Dendritic cell treated with granulocyte-macrophage colony-stimulating factor and Interleukin-4, amounts not matched to agents 40 ng/mL and 50 ng/mL, for 4 days (primary cell): ENCODE measurements around the gene NTSR2.

Experiments
- H3K27ac Mint-ChIP-seq: one replicate; pipeline ENCODE4 v1.8.0; 2022; ENCODE audit warnings: mild to moderate bottlenecking, mixed read lengths
- H3K27me3 Mint-ChIP-seq: one replicate; pipeline ENCODE4 v1.8.0; 2022; ENCODE audit warnings: mild to moderate bottlenecking, mixed read lengths
- H3K36me3 Mint-ChIP-seq: one replicate; pipeline ENCODE4 v1.8.0; 2022; ENCODE audit warnings: low read depth, mixed read lengths
- H3K4me1 Mint-ChIP-seq: one replicate; pipeline ENCODE4 v1.8.0; 2022; ENCODE audit warnings: low read depth, mixed read lengths
- H3K4me3 Mint-ChIP-seq: one replicate; pipeline ENCODE4 v1.8.0; 2022; ENCODE audit warnings: mild to moderate bottlenecking, moderate library complexity, mixed read lengths
- H3K9me3 Mint-ChIP-seq: one replicate; pipeline ENCODE4 v1.8.0; 2022; ENCODE audit warnings: mixed read lengths
- intact Hi-C: fragments of 100-400 bp; cut with micrococcal nuclease; formaldehyde crosslinking; loops from one replicate; pipeline ENCODE4 v1.15.0; 2022

NTSR2 gene

DNA sequence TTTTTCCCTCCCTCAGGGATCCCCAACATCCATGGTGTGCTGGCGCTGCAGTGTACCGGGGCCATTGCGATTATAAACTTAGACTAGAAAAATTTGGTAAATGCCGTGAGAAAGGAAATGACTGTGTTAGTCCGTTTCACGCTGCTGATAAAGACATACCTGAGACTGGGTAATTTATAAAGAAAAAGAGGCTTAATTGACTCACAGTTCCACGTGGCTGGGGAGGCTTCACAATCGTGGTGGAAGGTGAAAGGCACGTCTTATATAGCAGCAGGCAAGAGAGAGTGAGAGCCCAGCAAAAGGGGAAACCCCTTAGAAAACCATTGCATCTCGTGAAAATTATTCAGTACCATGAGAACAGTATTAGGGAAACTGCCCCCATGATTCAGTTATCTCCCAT, 44.3 kb downstream of the NTSR2 start:
- H3K27me3 Mint-ChIP-seq = peaks cover 2% of the 10 kb centered on the region
- no peaks in the 10 kb centered on the region for H3K9me3 Mint-ChIP-seq
- no peaks in the 10 kb centered on the region for H3K4me1 Mint-ChIP-seq
- intact Hi-C loops = no loop called here
- no peaks in the 10 kb centered on the region for H3K36me3 Mint-ChIP-seq
- no peak overlapping the region for H3K27ac Mint-ChIP-seq
- no peak overlapping the region for H3K4me3 Mint-ChIP-seq

DNA sequence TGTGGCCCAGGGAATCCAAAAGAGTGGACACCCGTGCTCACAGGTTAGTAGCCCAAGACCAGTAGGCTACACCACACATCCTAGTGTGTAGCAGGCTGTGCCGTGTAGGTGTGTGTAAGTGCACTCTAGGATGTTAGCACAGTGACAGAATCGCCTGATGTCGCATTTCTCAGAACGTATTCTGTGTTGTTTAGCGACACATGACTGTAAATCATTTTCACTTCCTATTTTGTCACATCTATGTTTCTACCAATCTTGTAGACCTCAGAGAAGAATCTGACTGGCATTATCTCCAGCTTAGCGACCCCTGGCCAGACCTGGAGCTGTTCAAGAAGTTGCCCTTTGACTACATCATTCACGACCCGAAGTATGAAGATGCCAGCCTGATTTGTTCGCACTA, 45.1 kb downstream of the NTSR2 start:
- no peaks in the 10 kb centered on the region for H3K4me1 Mint-ChIP-seq
- H3K27me3 Mint-ChIP-seq = peaks cover 1% of the 10 kb centered on the region
- intact Hi-C loops = no loop called here
- no peaks in the 10 kb centered on the region for H3K9me3 Mint-ChIP-seq
- no peak overlapping the region for H3K4me3 Mint-ChIP-seq
- H3K27ac Mint-ChIP-seq = no peak overlapping the region
- no peaks in the 10 kb centered on the region for H3K36me3 Mint-ChIP-seq

- no peak overlapping the region for H3K4me3 Mint-ChIP-seq
- no peaks in the 10 kb centered on the region for H3K9me3 Mint-ChIP-seq
Measured at GRCh38 chr2:11622611-11623010, 47.4 kb downstream of the NTSR2 start.

DNA sequence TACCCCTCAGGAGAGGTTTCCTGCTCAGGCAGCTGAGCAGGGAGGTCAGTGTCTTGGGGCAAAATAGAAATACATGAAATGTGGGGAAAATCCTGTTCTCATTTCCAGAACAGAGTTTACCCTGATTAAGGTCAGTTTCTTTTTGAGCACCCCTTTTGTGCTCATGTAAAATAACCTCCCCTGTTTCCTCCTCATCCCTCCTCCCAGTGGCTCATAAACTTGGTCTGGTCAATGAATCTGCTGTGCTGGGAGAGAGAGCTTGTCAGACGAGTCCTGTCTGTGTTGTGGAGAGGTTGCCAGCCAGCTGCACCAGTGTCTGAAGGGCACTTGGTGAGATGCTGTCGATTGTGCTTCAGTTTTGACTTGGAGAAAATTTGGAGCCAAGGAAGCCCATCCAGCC, 48.6 kb downstream of the NTSR2 start:
- Mint-ChIP-seq H3K4me3 (no peak overlapping the region), H3K27ac (no peak overlapping the region), H3K27me3 (no peaks in the 10 kb centered on the region), H3K9me3 (no peaks in the 10 kb centered on the region), H3K4me1 (no peaks in the 10 kb centered on the region), H3K36me3 (no peaks in the 10 kb centered on the region)
- intact Hi-C loops = no loop called here

More at GRCh38 chr2:11622611-11623010, 47.4 kb downstream of the NTSR2 start:
- Mint-ChIP-seq H3K36me3 (no peaks in the 10 kb centered on the region), H3K27me3 (no peaks in the 10 kb centered on the region), H3K27ac (no peak overlapping the region), H3K4me1 (no peaks in the 10 kb centered on the region)
- intact Hi-C loops = no loop called here

GRCh38 chr2:11618708-11619062, 51.3 kb downstream of the NTSR2 start:
- intact Hi-C loops = no loop called here
- H3K9me3 Mint-ChIP-seq = no peaks in the 10 kb centered on the region
- no peak overlapping the region for H3K4me3 Mint-ChIP-seq
- H3K27me3 Mint-ChIP-seq = peaks cover 1% of the 10 kb centered on the region
- no peaks in the 10 kb centered on the region for H3K36me3 Mint-ChIP-seq
- H3K27ac Mint-ChIP-seq = no peak overlapping the region
- no peaks in the 10 kb centered on the region for H3K4me1 Mint-ChIP-seq

GRCh38 chr2:11617984-11618707, 51.8 kb downstream of the NTSR2 start:
- intact Hi-C loops = no loop called here
- H3K27ac Mint-ChIP-seq = no peak overlapping the region
- H3K27me3 Mint-ChIP-seq = peaks cover 1% of the 10 kb centered on the region
- no peak overlapping the region for H3K4me3 Mint-ChIP-seq
- H3K36me3 Mint-ChIP-seq = no peaks in the 10 kb centered on the region
- H3K9me3 Mint-ChIP-seq = no peaks in the 10 kb centered on the region
- no peaks in the 10 kb centered on the region for H3K4me1 Mint-ChIP-seq

- Mint-ChIP-seq H3K9me3 (no peaks in the 10 kb centered on the region), H3K27ac (no peak overlapping the region), H3K36me3 (no peaks in the 10 kb centered on the region), H3K27me3 (peaks cover 1% of the 10 kb centered on the region), H3K4me3 (no peak overlapping the region), H3K4me1 (no peaks in the 10 kb centered on the region)
- intact Hi-C loops = no loop called here
Measured at GRCh38 chr2:11617527-11617926, 52.5 kb downstream of the NTSR2 start.

DNA sequence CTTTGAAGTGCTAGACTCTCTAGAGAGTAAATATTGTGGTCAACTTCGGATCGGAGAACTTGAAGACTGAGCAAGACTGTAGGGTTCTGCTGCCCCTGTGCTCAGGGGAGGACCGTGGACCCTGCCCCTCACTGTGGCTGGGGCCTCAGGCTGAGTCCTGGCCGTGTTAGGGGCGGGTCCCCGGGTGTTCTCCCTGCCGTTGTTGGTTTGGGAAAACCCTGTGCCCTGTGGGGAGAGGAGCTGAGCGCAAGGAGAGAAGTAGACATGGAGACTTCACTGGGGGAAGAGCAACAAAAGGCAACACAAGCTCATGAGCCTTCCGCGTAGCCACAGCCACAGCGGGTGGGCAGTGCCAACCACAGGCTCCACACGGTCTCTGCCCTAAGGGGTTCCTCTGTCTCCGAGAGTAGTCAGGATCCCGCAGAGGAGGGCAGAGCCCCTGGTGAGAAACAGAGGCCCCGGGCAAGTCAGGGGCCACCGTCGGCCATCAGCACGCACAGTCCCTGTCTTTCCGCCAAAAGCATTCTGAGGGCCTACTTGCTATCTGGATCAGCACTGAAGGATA, 53.1 kb downstream of the NTSR2 start:
- Mint-ChIP-seq H3K27ac (no peak overlapping the region), H3K4me3 (no peak overlapping the region), H3K4me1 (peaks cover 6% of the 10 kb centered on the region), H3K36me3 (no peaks in the 10 kb centered on the region), H3K27me3 (peaks cover 1% of the 10 kb centered on the region), H3K9me3 (no peaks in the 10 kb centered on the region)
- intact Hi-C loops = no loop called here

GRCh38 chr2:11616097-11616687, 53.8 kb downstream of the NTSR2 start:
- Mint-ChIP-seq H3K9me3 (no peaks in the 10 kb centered on the region), H3K4me3 (no peak overlapping the region), H3K4me1 (peaks cover 8% of the 10 kb centered on the region), H3K27me3 (peaks cover 1% of the 10 kb centered on the region), H3K27ac (no peak overlapping the region), H3K36me3 (no peaks in the 10 kb centered on the region)
- intact Hi-C loops = no loop called here

GRCh38 chr2:11615209-11615608, 54.8 kb downstream of the NTSR2 start:
- Mint-ChIP-seq H3K36me3 (no peaks in the 10 kb centered on the region), H3K27ac (no peak overlapping the region), H3K27me3 (peaks cover 1% of the 10 kb centered on the region), H3K4me3 (no peak overlapping the region), H3K9me3 (no peaks in the 10 kb centered on the region), H3K4me1 (peaks cover 8% of the 10 kb centered on the region)
- intact Hi-C loops = no loop called here

DNA sequence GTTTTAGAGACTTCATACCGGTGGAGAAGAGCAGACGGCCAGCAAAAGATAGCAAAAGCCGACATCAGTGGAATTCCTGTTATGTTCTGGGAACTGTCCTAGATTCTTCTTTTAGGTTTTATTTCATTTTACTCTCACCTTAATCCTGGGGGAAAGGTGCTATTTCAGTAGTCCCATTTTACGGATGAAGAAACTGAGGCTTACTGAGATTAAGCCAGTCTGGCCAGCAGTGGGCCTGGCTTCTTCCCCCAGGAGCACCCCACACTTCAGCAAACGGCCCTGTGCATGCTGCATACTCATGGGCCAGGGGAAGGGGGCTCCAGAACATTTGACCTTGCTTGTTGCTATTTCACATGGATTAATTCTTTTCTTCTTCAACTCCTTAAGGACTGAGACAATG, 56.7 kb downstream of the NTSR2 start:
- peaks cover 1% of the 10 kb centered on the region for H3K27me3 Mint-ChIP-seq
- no peak overlapping the region for H3K27ac Mint-ChIP-seq
- H3K36me3 Mint-ChIP-seq = no peaks in the 10 kb centered on the region
- intact Hi-C loops = no loop called here
- no peak overlapping the region for H3K4me3 Mint-ChIP-seq
- no peaks in the 10 kb centered on the region for H3K9me3 Mint-ChIP-seq
- peaks cover 8% of the 10 kb centered on the region for H3K4me1 Mint-ChIP-seq

DNA sequence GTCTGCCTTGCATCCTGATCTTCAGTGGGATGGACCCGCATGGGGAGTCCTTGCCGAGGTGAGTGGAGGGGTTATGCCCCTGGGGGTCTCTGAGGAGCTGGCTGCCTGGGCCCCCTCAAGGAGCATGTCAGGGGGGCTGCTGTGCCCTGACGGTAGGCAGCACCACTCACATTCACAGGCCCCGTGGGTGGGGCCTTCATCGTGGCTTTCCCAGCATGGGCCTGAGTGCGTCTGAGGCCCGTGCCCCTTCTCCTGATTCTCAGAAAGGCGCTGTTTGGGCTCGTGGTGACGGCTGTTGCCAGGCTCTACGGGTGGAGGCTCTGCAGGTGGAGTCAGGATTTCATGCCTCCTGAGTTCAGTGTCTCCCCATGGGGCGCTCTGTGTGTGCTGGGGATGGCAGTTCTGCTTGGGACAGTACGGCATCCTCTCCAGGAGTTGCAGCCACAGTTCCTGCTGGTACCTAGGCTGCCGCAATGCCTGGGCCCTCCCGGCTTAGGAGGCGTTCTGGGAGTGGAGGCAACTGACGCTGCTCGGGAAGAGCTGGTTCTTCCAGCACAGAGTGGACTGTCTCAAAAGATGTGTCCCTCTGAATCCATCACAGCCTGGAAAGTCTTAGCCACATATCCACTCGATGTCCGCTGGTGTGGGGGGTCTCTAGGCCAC, 57.3 kb downstream of the NTSR2 start:
- no peaks in the 10 kb centered on the region for H3K9me3 Mint-ChIP-seq
- no peaks in the 10 kb centered on the region for H3K36me3 Mint-ChIP-seq
- peaks cover 1% of the 10 kb centered on the region for H3K27me3 Mint-ChIP-seq
- H3K27ac Mint-ChIP-seq = no peak overlapping the region
- intact Hi-C loops = no loop called here
- peaks cover 8% of the 10 kb centered on the region for H3K4me1 Mint-ChIP-seq
- H3K4me3 Mint-ChIP-seq = no peak overlapping the region

DNA sequence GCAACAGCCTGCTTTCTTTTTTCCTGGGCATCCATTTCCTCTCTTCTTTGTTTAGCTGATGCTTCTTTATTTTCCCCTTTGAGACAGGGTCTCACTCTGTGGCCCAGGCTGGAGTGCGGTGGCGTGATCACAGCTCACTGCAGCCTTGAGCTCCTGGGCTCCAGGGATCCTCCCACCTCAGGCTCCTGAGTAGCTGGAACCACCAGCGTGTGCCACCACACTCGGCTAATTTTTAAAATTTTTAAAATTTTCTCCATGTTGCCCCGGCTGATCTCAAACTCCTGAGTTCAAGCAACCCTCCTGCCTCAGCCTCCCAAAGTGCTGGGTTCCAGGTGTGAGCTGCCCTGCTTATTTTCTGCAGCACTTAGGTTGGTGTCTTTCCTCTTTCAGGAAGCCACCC, 58.7 kb downstream of the NTSR2 start:
- no peaks in the 10 kb centered on the region for H3K9me3 Mint-ChIP-seq
- no peak overlapping the region for H3K4me3 Mint-ChIP-seq
- H3K27ac Mint-ChIP-seq = no peak overlapping the region
- H3K27me3 Mint-ChIP-seq = peaks cover 1% of the 10 kb centered on the region
- H3K36me3 Mint-ChIP-seq = no peaks in the 10 kb centered on the region
- H3K4me1 Mint-ChIP-seq = peaks cover 8% of the 10 kb centered on the region
- intact Hi-C loops = no loop called here

- H3K4me3 Mint-ChIP-seq = no peak overlapping the region
- H3K36me3 Mint-ChIP-seq = no peaks in the 10 kb centered on the region
- no peaks in the 10 kb centered on the region for H3K9me3 Mint-ChIP-seq
- intact Hi-C loops = no loop called here
- H3K27me3 Mint-ChIP-seq = peaks cover 1% of the 10 kb centered on the region
- peaks cover 8% of the 10 kb centered on the region for H3K4me1 Mint-ChIP-seq
- no peak overlapping the region for H3K27ac Mint-ChIP-seq
Measured at GRCh38 chr2:11610624-11611242, 59.3 kb downstream of the NTSR2 start.
